ENCODE data around the gene MLPH. TPM values are rescaled to one million over a fixed set of nuclear protein-coding genes. Genes with fewer than 3 reads are reported as not detected.
A peak's percentile ranks its signal among the peaks of the same experiment; 100 is the strongest.

The MLPH gene
- total RNA-seq = 34.6 TPM

- peak within 1 kb of the TSS; percentile 52 to 58 for H3K4me3 ChIP-seq
- H3K36me3 ChIP-seq = no peaks in the 10 kb centered on the region
- H3K9me3 ChIP-seq = no peaks in the 10 kb centered on the region
- TF ChIP-seq CTCF (IDR thresholded peaks at IDR 0.05) (no peak), POLR2A (IDR thresholded peaks at IDR 0.05) (peak in 1 of 2 donors; percentile 75), POLR2AphosphoS5 (IDR thresholded peaks at IDR 0.05; ENCODE audit: insufficient read depth in 1 of 2, low read depth in 1 of 2) (peak in 1 of 2 donors; percentile 79)
- no peak for DNase-seq (ENCODE audit: extremely low spot score in 2 of 2)
- H3K27ac ChIP-seq = peak within 1 kb of the TSS; percentile 92
- intact Hi-C loops (cut with DNase I) = no loop called here
- H3K27me3 ChIP-seq = no peaks in the 10 kb centered on the region
- peaks cover 69% of the 10 kb centered on the region for H3K4me1 ChIP-seq
These were observed at the start of gene MLPH for GRCh38 chr2:237486819-237487448. Gene MLPH (plus strand): TSS chr2:237487251. CDS start chr2:237493427, 6,176 bp downstream.

GRCh38 chr2:237437566-237437965 lies 49.5 kb upstream of the MLPH start:
- H3K4me3 ChIP-seq = no peak overlapping the region
- H3K27me3 ChIP-seq = no peaks in the 10 kb centered on the region
- intact Hi-C loops (cut with DNase I) = no loop called here
- no peak for DNase-seq (ENCODE audit: extremely low spot score in 2 of 2)
- H3K27ac ChIP-seq = no peak overlapping the region
- TF ChIP-seq POLR2AphosphoS5 (IDR thresholded peaks at IDR 0.05; ENCODE audit: insufficient read depth in 1 of 2, low read depth in 1 of 2) (no peak), POLR2A (IDR thresholded peaks at IDR 0.05) (no peak), CTCF (IDR thresholded peaks at IDR 0.05) (no peak)
- H3K9me3 ChIP-seq = no peaks in the 10 kb centered on the region
- H3K4me1 ChIP-seq = peaks cover 40% of the 10 kb centered on the region
- no peaks in the 10 kb centered on the region for H3K36me3 ChIP-seq

GRCh38 chr2:237438080-237438940 lies 48.7 kb upstream of the MLPH start:
- no peak for DNase-seq (ENCODE audit: extremely low spot score in 2 of 2)
- no peaks in the 10 kb centered on the region for H3K9me3 ChIP-seq
- no peaks in the 10 kb centered on the region for H3K27me3 ChIP-seq
- no peaks in the 10 kb centered on the region for H3K36me3 ChIP-seq
- intact Hi-C loops (cut with DNase I) = no loop called here
- TF ChIP-seq POLR2AphosphoS5 (IDR thresholded peaks at IDR 0.05; ENCODE audit: insufficient read depth in 1 of 2, low read depth in 1 of 2) (no peak), CTCF (IDR thresholded peaks at IDR 0.05) (no peak), POLR2A (IDR thresholded peaks at IDR 0.05) (no peak)
- no peak overlapping the region for H3K4me3 ChIP-seq
- peaks cover 40% of the 10 kb centered on the region for H3K4me1 ChIP-seq
- no peak overlapping the region for H3K27ac ChIP-seq

GRCh38 chr2:237440819-237441281 lies 46.2 kb upstream of the MLPH start:
- Histone ChIP-seq H3K36me3 (no peaks in the 10 kb centered on the region), H3K9me3 (no peaks in the 10 kb centered on the region), H3K27me3 (no peaks in the 10 kb centered on the region), H3K4me3 (no peak overlapping the region), H3K4me1 (peaks cover 26% of the 10 kb centered on the region), H3K27ac (peak overlapping the region; percentile 83)
- intact Hi-C loops (cut with DNase I) = no loop called here
- no peak for DNase-seq (ENCODE audit: extremely low spot score in 2 of 2)
- TF ChIP-seq POLR2A (IDR thresholded peaks at IDR 0.05) = no peak
- TF ChIP-seq CTCF (IDR thresholded peaks at IDR 0.05) = no peak
- no peak for TF ChIP-seq POLR2AphosphoS5 (IDR thresholded peaks at IDR 0.05; ENCODE audit: insufficient read depth in 1 of 2, low read depth in 1 of 2)
